B cell (primary cell): ENCODE results near the gene BEND5. TPM values are rescaled to one million over a fixed set of nuclear protein-coding genes. Genes with fewer than 3 reads are reported as not detected.

ENCODE experiments used
- ATAC-seq: fragments of 200-7000 bp; cut with Tn5 transposase; one replicate; pipeline ENCODE4 v1.10.0; 2021; ENCODE audit warnings: low read depth, mild to moderate bottlenecking, moderate number of reproducible peaks, moderate library complexity
- CTCF ChIA-PET: fragments of 350-600 bp; sonication (Branson Sonifier 250); formaldehyde crosslinking; loops from one replicate; lab custom pipeline; 2021; ENCODE audit warnings: antibody characterized with exemption, inconsistent platforms; lab: Charles Lee
- POLR2A ChIA-PET: fragments of 350-600 bp; sonication (Branson Sonifier 250); formaldehyde crosslinking; loops from one replicate; lab custom pipeline; 2021; ENCODE audit warnings: antibody characterized with exemption; lab: Charles Lee
- DNase-seq: peaks from one replicate; pipeline ENCODE4 v3.0.0; 2013
- H2AFZ ChIP-seq: 2 replicates; pipeline ENCODE4 v1.6.1; 2012; ENCODE audit warnings: mild to moderate bottlenecking, low read depth, low read length; ENCODE audit not compliant: insufficient read depth, poor library complexity, severe bottlenecking
- H3K27ac ChIP-seq, 2 donors: 1 replicate in 1 of 2; 2 replicates in 1 of 2; pipeline ENCODE4 v1.5.1; 2012 to 2013; ENCODE audit warnings: low read length in 2 of 2, mild to moderate bottlenecking in 2 of 2, moderate library complexity in 1 of 2
- H3K27me3 ChIP-seq, 4 experiments: fragments of 200-600 bp in 1 of 4; sonication (generic) in 1 of 4; replicated peaks in 1 of 4; 1 replicate in 2 of 4; 2 replicates in 2 of 4; pipeline versions ENCODE4 v1.6.1 to v1.7.0; 2013 to 2016; ENCODE audit warnings: low read length in 3 of 4, mild to moderate bottlenecking in 2 of 4, mixed read lengths in 1 of 4, moderate library complexity in 1 of 4; ENCODE audit not compliant: insufficient read depth in 4 of 4, control insufficient read depth in 3 of 4; ENCODE audit errors: control extremely low read depth in 1 of 4
- H3K36me3 ChIP-seq, 2 experiments: replicated peaks in 1 of 2; 1 replicate in 1 of 2; 2 replicates in 1 of 2; pipeline versions ENCODE4 v1.6.1 to v1.7.1; 2013; ENCODE audit warnings: low read length in 1 of 2; ENCODE audit not compliant: insufficient read depth in 2 of 2, control insufficient read depth in 1 of 2; ENCODE audit errors: control extremely low read depth in 1 of 2, extremely low read depth in 1 of 2
- H3K4me1 ChIP-seq, 2 donors: fragments of 200-600 bp in 1 of 2; sonication (generic) in 1 of 2; 1 replicate in 1 of 2; 2 replicates in 1 of 2; pipeline versions ENCODE4 v1.5.1 to v1.6.1; 2013 to 2017; ENCODE audit warnings: low read length in 2 of 2; ENCODE audit not compliant: control insufficient read depth in 2 of 2, insufficient read depth in 2 of 2
- H3K4me2 ChIP-seq: replicated peaks from 2 replicates; pipeline ENCODE3; 2012; ENCODE audit warnings: mild to moderate bottlenecking, low read depth, low read length; ENCODE audit not compliant: poor library complexity, severe bottlenecking
- H3K4me3 ChIP-seq, 5 experiments: fragments of 200-600 bp in 1 of 5; sonication (generic) in 1 of 5; 1 replicate in 3 of 5; 2 replicates in 2 of 5; pipeline versions ENCODE4 v1.5.1 to v1.7.0; 2011 to 2016; ENCODE audit warnings: low read length in 4 of 5, mild to moderate bottlenecking in 4 of 5, low read depth in 2 of 5, control low read depth in 1 of 5, moderate library complexity in 1 of 5; ENCODE audit not compliant: insufficient read depth in 1 of 5; ENCODE audit errors: control extremely low read depth in 1 of 5, extremely low read depth in 1 of 5
- H3K79me2 ChIP-seq: fragments of 200-600 bp; sonication (generic); one replicate; pipeline ENCODE4 v1.6.0; 2016; ENCODE audit warnings: low read length; ENCODE audit not compliant: control insufficient read depth, insufficient read depth
- H3K9ac ChIP-seq: fragments of 200-600 bp; sonication (generic); 2 replicates; pipeline ENCODE4 v1.6.1; 2017; ENCODE audit warnings: mild to moderate bottlenecking, low read length, moderate library complexity
- H3K9me3 ChIP-seq, 3 donors: one replicate each; pipeline versions ENCODE4 v1.6.1 to v1.7.1; 2013; ENCODE audit warnings: low read length in 2 of 3; ENCODE audit not compliant: control insufficient read depth in 2 of 3, insufficient read depth in 1 of 3; ENCODE audit errors: control extremely low read depth in 1 of 3
- H4K20me1 ChIP-seq: 2 replicates; pipeline ENCODE4 v1.6.0; 2012; ENCODE audit warnings: mild to moderate bottlenecking, low read length; ENCODE audit not compliant: insufficient read depth, control insufficient read depth, poor library complexity, severe bottlenecking
- H3K27ac Mint-ChIP-seq: one replicate; pipeline ENCODE4 v1.8.0; 2021; ENCODE audit warnings: mixed read lengths
- H3K27me3 Mint-ChIP-seq: one replicate; pipeline ENCODE4 v1.8.0; 2021; ENCODE audit warnings: mixed read lengths
- H3K4me1 Mint-ChIP-seq: one replicate; pipeline ENCODE4 v1.8.0; 2021; ENCODE audit warnings: mixed read lengths
- H3K4me3 Mint-ChIP-seq: one replicate; pipeline ENCODE4 v1.8.0; 2021; ENCODE audit warnings: mixed read lengths
- H3K9me3 Mint-ChIP-seq: one replicate; pipeline ENCODE4 v1.8.0; 2022; ENCODE audit warnings: mixed read lengths; ENCODE audit not compliant: insufficient read depth
- EZH2 ChIP-seq: IDR thresholded peaks from 2 replicates; pipeline ENCODE4 v1.6.1; 2012; ENCODE audit warnings: borderline replicate concordance, low read depth, mild to moderate bottlenecking, moderate library complexity, low read length; ENCODE audit not compliant: insufficient read depth, poor library complexity, severe bottlenecking
- WGBS: methylation state at CpG from one replicate; pipeline ENCODE4 v1.1.5; 2013; ENCODE audit warnings: missing lambda C conversion rate; ENCODE audit not compliant: insufficient coverage; 5-methylcytosine and 5-hydroxymethylcytosine counted together
- intact Hi-C: fragments of 100-400 bp; cut with micrococcal nuclease; formaldehyde crosslinking; loops from one replicate; pipeline ENCODE4 v1.10.0; 2022
- polyA plus RNA-seq: library from polyadenylated mRNA; depleted of rRNA; stranded (reverse); fragments of >200 nt; gene quantifications from 2 replicates; pipeline ENCODE4 v1.2.3, GENCODE V29; 2012
- total RNA-seq, 2 donors: library from RNA; stranded (reverse); fragments of 120-200 nt in 1 of 2; gene quantifications; 1 replicate in 1 of 2; 2 replicates in 1 of 2; pipeline versions ENCODE4 v1.2.3 to v1.2.4, GENCODE V29; 2013 to 2022
- TF ChIP-seq, protein P1 (sequence below): fragments of 200-600 bp; IDR thresholded peaks from one replicate; pipeline ENCODE4 v1.8.0; 2022; ENCODE audit warnings: antibody characterized with exemption, mild to moderate bottlenecking

The BEND5 gene
- total and polyA plus RNA-seq, 2 donors (not counting 1 experiment from before 2014, with no cell fraction given): 19.5 to 19.7 TPM

DNA sequence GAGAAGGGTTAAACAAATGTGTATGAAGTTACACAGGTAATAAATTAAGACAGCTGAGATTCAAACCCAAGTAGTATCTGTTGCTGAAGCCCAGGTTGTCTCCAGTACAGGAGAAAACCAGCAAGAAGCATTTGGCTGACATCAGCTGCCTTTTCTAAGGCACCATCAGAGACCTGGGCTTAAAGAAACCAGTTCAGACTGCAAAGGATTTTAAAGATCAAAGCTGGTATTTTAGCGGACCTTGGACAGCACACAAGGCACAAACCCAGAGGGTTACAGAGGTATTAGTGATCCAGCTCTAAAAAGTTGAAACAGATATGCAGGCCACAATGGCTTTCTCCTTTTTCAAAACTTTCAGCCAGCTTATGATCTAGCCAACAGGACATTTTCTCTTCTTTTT is 23.4 kb downstream of the BEND5 start:
- POLR2A ChIA-PET: interaction anchor here (1.0 kb wide), 1 partner anchor 23 kb away, joined by 3 read pairs; the partner anchor contains the start of gene BEND5
- Mint-ChIP-seq H3K4me3 (no peak overlapping the region), H3K4me1 (peaks cover 70% of the 10 kb centered on the region), H3K9me3 (no peaks in the 10 kb centered on the region), H3K27ac (peak overlapping the region; percentile 18), H3K27me3 (no peaks in the 10 kb centered on the region)
- Histone ChIP-seq H3K9ac (no peak overlapping the region), H3K27me3 (no peaks in the 10 kb centered on the region), H4K20me1 (peaks cover 41% of the 10 kb centered on the region), H3K36me3 (peaks cover 8 to 68% of the 10 kb centered on the region in 2 experiments), H3K4me1 (peaks cover 56 to 68% of the 10 kb centered on the region in 2 donors), H3K27ac (peak overlapping the region in 1 of 2 donors; percentile 74), H3K4me3 (no peak overlapping the region), H2AFZ (no peak overlapping the region), H3K79me2 (peaks cover 60% of the 10 kb centered on the region), H3K4me2 (no peak overlapping the region), H3K9me3 (no peaks in the 10 kb centered on the region)
- 100% methylated on average over 1 of the region's 1 CpG for WGBS
- TF ChIP-seq, protein P1, sequence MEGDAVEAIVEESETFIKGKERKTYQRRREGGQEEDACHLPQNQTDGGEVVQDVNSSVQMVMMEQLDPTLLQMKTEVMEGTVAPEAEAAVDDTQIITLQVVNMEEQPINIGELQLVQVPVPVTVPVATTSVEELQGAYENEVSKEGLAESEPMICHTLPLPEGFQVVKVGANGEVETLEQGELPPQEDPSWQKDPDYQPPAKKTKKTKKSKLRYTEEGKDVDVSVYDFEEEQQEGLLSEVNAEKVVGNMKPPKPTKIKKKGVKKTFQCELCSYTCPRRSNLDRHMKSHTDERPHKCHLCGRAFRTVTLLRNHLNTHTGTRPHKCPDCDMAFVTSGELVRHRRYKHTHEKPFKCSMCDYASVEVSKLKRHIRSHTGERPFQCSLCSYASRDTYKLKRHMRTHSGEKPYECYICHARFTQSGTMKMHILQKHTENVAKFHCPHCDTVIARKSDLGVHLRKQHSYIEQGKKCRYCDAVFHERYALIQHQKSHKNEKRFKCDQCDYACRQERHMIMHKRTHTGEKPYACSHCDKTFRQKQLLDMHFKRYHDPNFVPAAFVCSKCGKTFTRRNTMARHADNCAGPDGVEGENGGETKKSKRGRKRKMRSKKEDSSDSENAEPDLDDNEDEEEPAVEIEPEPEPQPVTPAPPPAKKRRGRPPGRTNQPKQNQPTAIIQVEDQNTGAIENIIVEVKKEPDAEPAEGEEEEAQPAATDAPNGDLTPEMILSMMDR: no peak
- TF ChIP-seq EZH2: no peak
- intact Hi-C loops: no loop called here
- CTCF ChIA-PET: interaction anchor here (0.8 to 2.2 kb wide), 6 partner anchors 10 to 118 kb away, joined by 3 to 19 read pairs (median 4); no protein-coding TSS in a partner anchor
- DNase-seq (no peak), ATAC-seq (no peak)

- TF ChIP-seq, protein P1: peak; percentile 83
- no peak for TF ChIP-seq EZH2
- peaks cover 52% of the 10 kb centered on the region for H3K4me1 Mint-ChIP-seq
- peak overlapping the region; percentile 83 for H3K27ac Mint-ChIP-seq
- Histone ChIP-seq H3K9ac (peak overlapping the region; percentile 1), H3K4me1 (peaks cover 38 to 41% of the 10 kb centered on the region in 2 donors), H3K79me2 (peaks cover 61% of the 10 kb centered on the region), H3K4me2 (peak overlapping the region; percentile 58), H2AFZ (peak overlapping the region; percentile 7), H3K27ac (peak overlapping the region; percentile 36 to 74), H3K9me3 (no peaks in the 10 kb centered on the region), H3K27me3 (no peaks in the 10 kb centered on the region), H4K20me1 (peaks cover 43% of the 10 kb centered on the region), H3K4me3 (no peak overlapping the region), H3K36me3 (peaks cover 17 to 61% of the 10 kb centered on the region in 2 experiments)
- peak; percentile 100 for ATAC-seq
- CTCF ChIA-PET: interaction anchor here (0.8 to 4.1 kb wide), 12 partner anchors 11 to 73 kb away, joined by 3 to 63 read pairs (median 5); partner anchors contain the start of gene BEND5
- WGBS: 0% methylated on average over 1 of the region's 1 CpG
- intact Hi-C loops: loop anchor here (1.0 to 2.0 kb wide), 5 partner anchors 27 to 120 kb away; no protein-coding TSS in a partner anchor
- no peaks in the 10 kb centered on the region for H3K27me3 Mint-ChIP-seq
- peak overlapping the region; percentile 7 for H3K4me3 Mint-ChIP-seq
- DNase-seq: peak; percentile 86
- POLR2A ChIA-PET: interaction anchor here (1.2 kb wide), 1 partner anchor 25 kb away, joined by 3 read pairs; no protein-coding TSS in a partner anchor
- H3K9me3 Mint-ChIP-seq: no peaks in the 10 kb centered on the region
These were observed 26.6 kb downstream of the BEND5 start for GRCh38 chr1:48750109-48750508.
